Measurements from ENCODE around the gene PCIF1.
"Not testable (repeated sequence)": the region's sequence is repeated elsewhere in the genome, so short reads cannot be mapped to it uniquely, and the experiment has no call there.

Gene PCIF1

DNA sequence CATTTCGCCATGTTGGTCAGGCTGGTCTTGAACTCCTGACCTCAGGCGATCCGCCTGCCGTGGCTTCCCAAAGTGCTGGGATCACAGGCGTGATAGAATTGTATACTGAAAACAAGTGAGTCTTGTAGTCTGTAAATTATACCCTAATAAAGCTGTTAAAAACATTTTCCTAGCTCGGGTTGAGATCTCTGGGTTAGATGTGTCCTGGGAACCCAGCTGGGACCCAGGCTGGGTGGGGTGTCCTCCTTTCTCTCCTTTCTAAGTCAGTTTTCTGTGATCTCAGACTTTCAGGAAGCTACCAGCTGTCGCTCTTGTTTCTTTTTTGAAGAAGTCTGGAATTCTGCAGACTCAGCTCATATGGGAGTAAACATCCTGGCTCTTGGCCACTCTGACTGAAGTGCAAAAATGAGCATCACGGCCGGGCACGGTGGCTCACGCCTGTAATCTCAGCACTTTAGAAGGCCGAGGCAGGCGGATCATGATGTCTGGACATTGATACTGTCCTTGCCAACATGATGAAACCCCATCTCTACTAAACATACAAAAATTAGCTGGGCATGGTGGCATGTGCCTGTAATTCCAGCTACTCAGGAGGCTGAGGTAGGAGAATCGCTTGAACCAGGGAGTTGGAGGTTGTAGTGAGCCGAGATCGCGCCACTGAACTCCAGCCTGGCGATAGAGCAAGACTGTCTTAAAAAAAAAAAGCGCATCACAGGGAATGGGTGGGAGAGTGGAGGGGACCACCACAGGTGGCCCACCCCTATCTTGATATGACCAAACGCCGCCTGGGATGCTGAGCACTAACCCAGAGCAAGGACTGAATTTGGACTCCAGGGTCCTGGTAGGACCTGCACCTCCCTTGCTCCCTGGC is 9.9 kb upstream of the PCIF1 start:
- DNase-seq, result no peak

DNA sequence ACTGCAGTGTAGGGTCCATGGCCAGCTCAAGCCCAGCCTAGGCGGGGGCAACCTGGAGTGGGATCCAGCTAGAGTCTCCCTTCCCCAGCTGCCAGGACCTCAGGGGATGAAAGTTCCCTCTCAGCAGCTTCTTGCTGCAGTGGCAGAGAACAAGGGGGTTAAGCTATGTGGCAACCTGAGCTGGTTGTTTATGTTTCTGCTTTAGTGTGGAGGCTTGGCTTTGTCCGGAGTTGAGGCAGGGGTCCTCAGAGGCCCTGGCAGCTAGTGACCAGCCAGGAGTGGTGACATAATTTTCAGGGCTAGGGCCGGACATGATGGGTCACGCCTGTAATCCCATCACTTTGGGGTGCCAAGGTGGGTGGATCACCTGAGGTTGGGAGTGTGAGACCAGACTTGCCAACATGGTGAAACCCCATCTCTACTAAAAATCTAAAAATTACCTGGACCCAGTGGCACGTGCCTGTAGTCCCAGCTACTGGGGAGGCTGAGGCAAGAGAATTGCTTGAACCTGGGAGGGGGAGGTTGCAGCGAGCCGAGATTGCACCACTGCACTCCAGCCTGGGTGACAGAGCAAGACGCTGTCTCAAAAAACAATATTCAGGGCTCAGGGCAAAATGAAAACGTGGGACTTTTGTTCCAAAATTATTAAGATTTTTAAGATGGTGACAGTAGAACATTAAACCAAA is 8.5 kb upstream of the PCIF1 start:
- DNase-seq, result no peak

DNA sequence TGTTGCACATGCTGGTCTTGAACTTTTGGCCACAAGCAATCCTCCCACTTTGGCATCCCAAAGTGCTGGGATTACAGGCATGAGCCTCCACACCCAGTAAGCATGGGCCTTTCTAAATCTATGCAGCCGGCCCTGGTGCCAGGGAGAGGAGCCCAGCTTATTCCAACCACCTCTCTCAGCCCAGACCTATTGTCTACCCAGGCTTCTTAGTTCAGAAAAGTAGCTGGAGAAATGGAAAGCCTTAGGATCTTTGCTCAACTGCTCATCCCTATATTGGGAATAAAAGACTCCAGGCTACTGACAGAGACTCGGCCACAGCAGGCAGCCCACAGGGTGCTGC is 7.8 kb upstream of the PCIF1 start:
- DNase-seq, result no peak

GRCh38 chr20:45927071-45927878 is 7.2 kb upstream of the PCIF1 start:
- no peak for DNase-seq

- not testable (repeated sequence) for DNase-seq
These were observed 2.8 kb upstream of the PCIF1 start for GRCh38 chr20:45931680-45932079.

GRCh38 chr20:45933266-45934045 is 1.0 kb upstream of the PCIF1 start:
- DNase-seq, result peak; percentile 73

- DNase-seq, result no peak
These were observed 367 bp upstream of the PCIF1 start for GRCh38 chr20:45934046-45934585.

GRCh38 chr20:45935416-45936046 is 1.0 kb downstream of the PCIF1 start:
- DNase-seq, result no peak

DNA sequence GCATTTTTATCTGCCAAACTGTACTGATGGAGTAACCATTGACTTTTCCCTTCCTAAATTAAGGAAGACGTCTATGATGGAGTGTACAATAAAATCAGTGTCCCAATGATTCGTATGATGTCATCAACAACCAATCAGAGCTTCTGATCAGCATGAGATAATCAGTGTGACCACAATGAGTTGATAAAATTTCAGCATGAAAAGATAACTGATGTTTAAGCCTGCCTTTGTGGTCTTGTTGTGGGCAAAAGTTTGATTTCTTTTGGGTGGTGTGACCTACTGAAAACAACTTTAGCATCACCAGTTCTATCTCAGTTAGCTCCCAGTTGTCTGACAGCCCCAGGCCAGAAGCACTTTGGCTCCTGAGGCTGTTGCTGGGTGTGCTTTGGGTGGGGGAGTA is 3.3 kb downstream of the PCIF1 start:
- DNase-seq, result peak; percentile 41

DNA sequence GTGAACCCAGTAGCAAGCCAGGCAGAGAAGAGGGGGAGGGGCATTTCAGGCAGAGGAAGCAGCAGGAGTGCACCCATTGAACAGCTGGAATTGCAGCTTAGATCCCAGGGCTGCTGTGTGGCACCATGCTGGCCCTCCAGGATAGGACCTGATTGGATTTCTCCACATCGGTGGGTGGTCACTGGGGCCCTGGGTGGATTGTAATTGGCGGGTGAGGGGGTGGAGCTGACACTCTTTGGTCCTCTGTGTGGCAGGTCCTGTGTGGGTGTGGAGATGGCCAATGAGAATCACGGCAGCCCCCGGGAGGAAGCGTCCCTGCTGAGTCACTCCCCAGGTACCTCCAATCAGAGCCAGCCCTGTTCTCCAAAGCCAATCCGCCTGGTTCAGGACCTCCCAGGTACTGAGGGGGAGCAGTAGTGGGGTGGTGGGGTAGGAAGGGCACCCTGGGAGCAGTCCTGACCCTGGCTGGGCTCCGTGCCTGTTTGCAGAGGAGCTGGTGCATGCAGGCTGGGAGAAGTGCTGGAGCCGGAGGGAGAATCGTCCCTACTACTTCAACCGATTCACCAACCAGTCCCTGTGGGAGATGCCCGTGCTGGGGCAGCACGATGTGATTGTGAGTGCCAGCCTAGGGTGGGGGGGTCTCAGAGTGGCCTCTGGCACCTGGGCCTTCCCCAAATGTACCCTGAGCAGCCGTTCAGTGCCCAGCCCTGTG is 4.4 kb downstream of the PCIF1 start:
- no peak for DNase-seq

DNA sequence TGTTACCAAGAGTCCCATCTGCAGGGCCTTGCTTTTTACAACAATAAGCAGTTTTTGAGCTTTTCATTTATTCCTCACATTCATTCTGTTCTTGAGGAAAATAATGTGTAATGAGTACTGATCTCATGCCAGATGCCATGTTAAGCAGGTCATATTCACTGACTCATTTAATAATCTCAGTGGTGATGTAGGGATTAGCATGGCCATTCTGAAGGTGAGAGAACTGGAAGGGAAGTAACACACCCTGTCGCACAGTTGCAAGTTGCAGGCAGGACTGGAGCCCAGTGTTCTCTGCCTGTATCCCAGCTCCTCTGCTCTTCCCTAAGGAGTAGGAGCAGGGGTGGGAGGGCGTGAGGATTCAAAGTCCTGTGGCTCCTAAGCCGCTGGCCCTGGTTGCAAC is 5.6 kb downstream of the PCIF1 start:
- DNase-seq, result no peak

DNA sequence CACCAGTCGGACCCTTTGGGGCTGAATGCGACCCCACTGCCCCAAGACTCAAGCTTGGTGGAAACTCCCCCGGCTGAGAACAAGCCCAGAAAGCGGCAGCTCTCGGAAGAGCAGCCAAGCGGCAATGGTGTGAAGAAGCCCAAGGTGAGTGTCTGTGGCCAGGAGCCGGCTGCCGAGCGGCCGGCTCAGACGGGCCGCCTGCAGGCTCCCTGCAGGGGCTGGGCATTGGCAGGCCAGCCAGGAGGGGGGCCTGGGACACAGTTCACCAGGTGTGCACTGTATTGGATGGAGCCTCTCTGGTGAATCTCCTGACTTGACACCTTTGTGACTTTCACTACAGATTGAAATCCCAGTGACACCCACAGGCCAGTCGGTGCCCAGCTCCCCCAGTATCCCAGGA is 6.0 kb downstream of the PCIF1 start:
- no peak for DNase-seq

DNA sequence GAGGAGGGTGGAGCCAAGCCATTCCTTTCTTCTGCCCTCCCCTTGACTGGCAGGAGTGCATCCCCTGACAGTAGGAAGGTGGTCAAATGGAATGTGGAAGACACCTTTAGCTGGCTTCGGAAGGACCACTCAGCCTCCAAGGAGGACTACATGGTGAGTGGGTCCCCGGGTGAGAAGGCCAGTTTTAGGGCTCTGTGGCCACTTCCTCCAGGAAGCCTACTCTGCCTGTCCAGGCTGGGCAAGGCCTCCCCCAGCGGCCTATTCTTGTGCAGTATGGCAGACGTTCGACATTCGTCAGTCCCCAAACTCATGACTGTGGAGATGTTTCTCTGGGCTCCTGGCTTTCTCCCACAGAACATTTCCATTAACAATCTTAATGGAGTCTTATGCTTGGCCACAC is 9.1 kb downstream of the PCIF1 start:
- DNase-seq, result no peak

DNA sequence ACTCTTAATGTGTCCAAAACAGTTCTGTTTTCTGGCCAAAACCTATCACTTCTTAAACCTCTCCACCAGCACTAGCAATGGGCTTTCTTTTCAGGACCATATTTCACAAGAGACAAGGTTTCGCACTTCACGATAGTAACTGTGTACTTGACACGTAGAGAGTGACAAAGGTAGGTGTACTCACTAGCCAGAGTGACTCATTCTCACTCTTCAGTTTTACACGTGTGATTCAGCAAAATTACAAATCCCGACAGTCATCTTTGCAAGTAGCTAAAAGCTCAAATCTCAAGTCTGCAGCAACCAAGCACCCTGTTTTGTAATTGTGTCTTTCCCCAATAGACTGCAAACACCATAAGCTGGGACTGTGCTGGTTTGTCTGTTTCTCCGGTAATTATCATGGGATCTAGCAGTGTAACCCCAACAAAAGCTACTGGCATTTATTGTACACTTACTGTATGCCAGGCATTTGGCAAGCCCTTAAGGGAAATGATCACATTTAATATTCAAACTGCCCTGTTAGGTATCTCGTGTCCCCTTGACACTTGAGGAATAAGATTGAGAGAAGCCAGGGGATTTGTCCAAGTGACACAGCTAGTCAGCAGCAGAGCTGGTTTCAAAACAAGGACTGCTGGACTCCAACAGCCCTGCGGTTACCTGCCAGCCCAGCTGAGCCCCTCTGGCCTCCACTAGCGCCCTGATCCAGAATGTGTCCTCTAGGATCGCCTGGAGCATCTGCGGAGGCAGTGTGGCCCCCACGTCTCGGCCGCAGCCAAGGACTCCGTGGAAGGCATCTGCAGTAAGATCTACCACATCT is 9.9 kb downstream of the PCIF1 start:
- peak; percentile 15 for DNase-seq

- DNase-seq, result no peak
These were observed 10.6 kb downstream of the PCIF1 start for GRCh38 chr20:45944965-45945677.

DNA sequence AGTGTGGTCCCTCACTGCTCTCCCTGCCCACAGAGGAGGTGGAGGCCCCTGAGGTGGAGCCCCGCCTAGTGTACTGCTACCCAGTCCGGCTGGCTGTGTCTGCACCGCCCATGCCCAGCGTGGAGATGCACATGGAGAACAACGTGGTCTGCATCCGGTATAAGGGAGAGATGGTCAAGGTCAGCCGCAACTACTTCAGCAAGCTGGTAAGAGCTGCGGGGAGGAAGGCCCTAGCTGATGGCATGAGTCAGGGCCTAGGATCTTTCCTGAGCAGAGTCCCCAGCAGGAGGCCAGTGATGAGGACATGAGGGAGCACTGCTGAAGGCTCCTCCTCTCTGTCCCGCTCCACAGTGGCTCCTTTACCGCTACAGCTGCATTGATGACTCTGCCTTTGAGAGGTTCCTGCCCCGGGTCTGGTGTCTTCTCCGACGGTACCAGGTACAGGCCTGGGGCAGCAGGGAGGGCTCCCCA is 11.2 kb downstream of the PCIF1 start:
- no peak for DNase-seq

- peak; percentile 49 for DNase-seq
These were observed 11.9 kb downstream of the PCIF1 start for GRCh38 chr20:45946149-45946970.

- DNase-seq, result no peak
These were observed 12.8 kb downstream of the PCIF1 start for GRCh38 chr20:45947110-45947866.
